Endothelial cell of umbilical vein (primary cell): Measurements from ENCODE around the gene OPN1SW. TPM values are rescaled to one million over a fixed set of nuclear protein-coding genes. Genes with fewer than 3 reads are reported as not detected.

Experiments
- BruUV-seq: library from RNA; stranded (reverse); fragments of 400-500 nt; replicated peaks from 2 replicates; lab custom pipeline; 2021; lab: Mats Ljungman, UMichigan
- CTCF ChIA-PET: fragments of 300-600, 350-600 bp; sonication (Branson Sonifier 250); formaldehyde crosslinking; loops from one replicate; lab custom pipeline; 2021; ENCODE audit warnings: antibody characterized with exemption, inconsistent platforms; lab: Charles Lee
- POLR2A ChIA-PET: fragments of 300-600, 350-600 bp; sonication (Branson Sonifier 250); formaldehyde crosslinking; loops from one replicate; lab custom pipeline; 2021; ENCODE audit warnings: antibody characterized with exemption, inconsistent platforms; lab: Charles Lee
- DNase-seq: peaks from one replicate; pipeline ENCODE4 v3.0.0-alpha.2; 2011; ENCODE audit warnings: low read depth, low spot score
- FAIRE-seq: peaks from 2 replicates; lab custom pipeline; 2011; peaks lifted over from hg19 to GRCh38; lab: Jason Lieb, UNC
- H2AFZ ChIP-seq: 2 replicates; pipeline ENCODE4 v1.6.0; 2012; ENCODE audit warnings: low read depth, low read length, control low read depth, inconsistent platforms
- H3K27ac ChIP-seq: 2 replicates; pipeline ENCODE4 v1.5.1; 2011; ENCODE audit warnings: low read depth, mild to moderate bottlenecking, control low read depth, low read length, moderate library complexity; ENCODE audit not compliant: insufficient read depth
- H3K27me3 ChIP-seq, 2 experiments: 2 replicates each; pipeline versions ENCODE4 v1.6.0 to v1.6.1; 2011; ENCODE audit warnings: low read length in 2 of 2, mixed read lengths in 1 of 2; ENCODE audit not compliant: control insufficient read depth in 2 of 2, insufficient read depth in 2 of 2
- H3K36me3 ChIP-seq, 2 experiments: 2 replicates in 1 of 2; 3 replicates in 1 of 2; pipeline ENCODE4 v1.5.1; 2011; ENCODE audit warnings: low read length in 2 of 2, mild to moderate bottlenecking in 1 of 2, moderate library complexity in 1 of 2; ENCODE audit not compliant: control insufficient read depth in 2 of 2, insufficient read depth in 2 of 2; ENCODE audit errors: extremely low read depth in 1 of 2
- H3K4me1 ChIP-seq: 3 replicates; pipeline ENCODE4 v1.5.1; 2011; ENCODE audit warnings: mild to moderate bottlenecking, low read length; ENCODE audit not compliant: control insufficient read depth, insufficient read depth; ENCODE audit errors: extremely low read depth
- H3K4me2 ChIP-seq: 2 replicates; pipeline ENCODE4 v1.6.1; 2011; ENCODE audit warnings: low read length, control low read depth, mixed read lengths; ENCODE audit not compliant: insufficient read depth
- H3K4me3 ChIP-seq, 3 experiments: fragments of 200-600 bp in 1 of 3; sonication (generic), shearing (Covaris generic) in 1 of 3; replicated peaks in 1 of 3; 2 replicates each; pipeline ENCODE4 v1.5.1; 2011 to 2016; ENCODE audit warnings: control low read depth in 3 of 3, low read length in 3 of 3, mild to moderate bottlenecking in 2 of 3, inconsistent platforms in 1 of 3, low read depth in 1 of 3, moderate library complexity in 1 of 3; ENCODE audit not compliant: insufficient read depth in 1 of 3
- H3K79me2 ChIP-seq: 2 replicates; pipeline ENCODE4 v1.6.0; 2012; ENCODE audit warnings: low read length, inconsistent platforms; ENCODE audit not compliant: control insufficient read depth, insufficient read depth
- H3K9ac ChIP-seq: replicated peaks from 2 replicates; pipeline ENCODE3; 2011; ENCODE audit warnings: low read length, control low read depth; ENCODE audit not compliant: insufficient read depth; ENCODE audit errors: extremely low read depth
- H3K9me1 ChIP-seq: replicated peaks from 3 replicates; pipeline ENCODE4 v1.6.0; 2011; ENCODE audit warnings: mild to moderate bottlenecking, low read length; ENCODE audit not compliant: control insufficient read depth, insufficient read depth; ENCODE audit errors: extremely low read depth
- H3K9me3 ChIP-seq: replicated peaks from 2 replicates; pipeline ENCODE4 v1.5.1; 2012; ENCODE audit warnings: low read length, inconsistent platforms; ENCODE audit not compliant: control insufficient read depth, insufficient read depth
- H4K20me1 ChIP-seq: replicated peaks from 2 replicates; pipeline ENCODE3; 2011; ENCODE audit warnings: mild to moderate bottlenecking, low read length; ENCODE audit not compliant: control insufficient read depth, insufficient read depth; ENCODE audit errors: extremely low read depth
- EZH2 ChIP-seq: IDR thresholded peaks from 2 replicates; pipeline ENCODE4 v1.6.1; 2012; ENCODE audit warnings: borderline replicate concordance, low read depth, mild to moderate bottlenecking, moderate library complexity, low read length, inconsistent platforms; ENCODE audit not compliant: severe bottlenecking
- FOS ChIP-seq: IDR thresholded peaks from 2 replicates; pipeline ENCODE4 v1.6.1; 2011; ENCODE audit warnings: mild to moderate bottlenecking, low read length, moderate library complexity, borderline replicate concordance; ENCODE audit not compliant: insufficient read depth
- GATA2 ChIP-seq: IDR thresholded peaks from 2 replicates; pipeline ENCODE4 v1.7.0; 2011; ENCODE audit warnings: low read depth, mild to moderate bottlenecking, moderate library complexity, mixed read lengths, low read length; ENCODE audit not compliant: insufficient read length, insufficient read depth
- JUN ChIP-seq: IDR thresholded peaks from 2 replicates; pipeline ENCODE4 v1.6.1; 2011; ENCODE audit warnings: borderline replicate concordance, low read depth; ENCODE audit not compliant: insufficient read length, insufficient read depth
- MAX ChIP-seq: IDR thresholded peaks from 2 replicates; pipeline ENCODE4 v1.6.1; 2011; ENCODE audit not compliant: insufficient read depth, insufficient read length
- MYC ChIP-seq: IDR thresholded peaks from one replicate; pipeline ENCODE4 v1.6.1; 2011; ENCODE audit warnings: mild to moderate bottlenecking, low read depth, low read length
- POLR2A ChIP-seq: IDR thresholded peaks from 2 replicates; pipeline ENCODE4 v1.6.1; 2012; ENCODE audit warnings: low read depth, mild to moderate bottlenecking, control low read depth, low read length
- POLR2AphosphoS5 ChIP-seq: IDR thresholded peaks from 2 replicates; pipeline ENCODE4 v1.6.1; 2012; ENCODE audit warnings: low read depth, mild to moderate bottlenecking, control low read depth, low read length, moderate library complexity; ENCODE audit not compliant: insufficient read depth
- dilution Hi-C: fragments of 300-500 bp; cut with MboI; formaldehyde crosslinking; loops from one replicate; pipeline ENCODE4 v1.15.0; 2019; ENCODE audit warnings: low sequenced_read_pairs; ENCODE audit not compliant: extremely low pct_ligation_motif_present
- intact Hi-C: fragments of 100-400 bp; cut with micrococcal nuclease; formaldehyde crosslinking; loops from one replicate; pipeline ENCODE4 v1.10.0; 2022
- polyA plus RNA-seq, 4 experiments: library from polyadenylated mRNA; depleted of rRNA in 3 of 4; stranded (reverse) in 3 of 4; unstranded in 1 of 4; fragments of >200 nt; gene quantifications; 2 replicates each; pipeline versions ENCODE4 v1.2.1 to v1.2.3, GENCODE V29; 2011 to 2012; ENCODE audit warnings: missing spikeins in 1 of 4
- total RNA-seq: library from RNA; stranded (reverse); gene quantifications from 2 replicates; pipeline ENCODE4 v1.2.3, GENCODE V29; 2021
- TF ChIP-seq, protein P1 (sequence below), 2 donors: IDR thresholded peaks; 1 replicate in 1 of 2; 2 replicates in 1 of 2; pipeline ENCODE4 v1.5.1; 2011; ENCODE audit warnings: low read length in 2 of 2, mild to moderate bottlenecking in 2 of 2, moderate library complexity in 2 of 2, control low read depth in 1 of 2, inconsistent platforms in 1 of 2, low read depth in 1 of 2; ENCODE audit not compliant: insufficient read depth in 1 of 2; ENCODE audit errors: extremely low read depth in 1 of 2

OPN1SW gene
- total and polyA plus RNA-seq, 2 donors (not counting 3 experiments of a cell fraction or from before 2014, with no cell fraction given), result not detected

DNA sequence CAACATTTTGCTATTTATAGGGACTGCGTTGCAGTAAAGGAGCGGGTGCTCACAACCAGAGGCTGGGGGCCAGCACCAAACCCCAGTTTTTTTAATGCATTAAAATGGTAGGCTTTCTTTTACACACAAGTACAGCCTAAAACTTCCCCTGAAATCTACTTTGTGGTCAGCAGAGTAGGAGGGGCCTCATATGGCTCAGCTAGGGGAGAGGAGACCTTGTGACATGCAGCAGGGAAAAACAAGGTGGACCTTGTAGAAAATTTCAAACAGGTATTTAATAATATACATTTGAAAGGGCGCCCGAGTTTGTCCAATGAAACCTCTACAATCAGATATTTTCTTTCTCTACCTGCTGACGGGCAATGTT lies 17.6 kb upstream of the OPN1SW start:
- dilution Hi-C loops, result no loop called here
- H3K4me3 ChIP-seq, result no peak overlapping the region
- intact Hi-C loops, result no loop called here
- DNase-seq (no peak), FAIRE-seq (no peak)
- H3K4me1 ChIP-seq, result peaks cover 4% of the 10 kb centered on the region
- no peaks in the 10 kb centered on the region for H3K9me1 ChIP-seq
- no peaks in the 10 kb centered on the region for H3K9me3 ChIP-seq
- CTCF ChIA-PET, result interaction anchor here (1.9 kb wide), 1 partner anchor 40 kb away, joined by 4 read pairs; no protein-coding TSS in a partner anchor
- H3K27ac ChIP-seq, result no peak overlapping the region
- no peaks in the 10 kb centered on the region for H4K20me1 ChIP-seq
- peaks cover 16 to 24% of the 10 kb centered on the region in 2 experiments for H3K27me3 ChIP-seq
- TF ChIP-seq, protein P1, sequence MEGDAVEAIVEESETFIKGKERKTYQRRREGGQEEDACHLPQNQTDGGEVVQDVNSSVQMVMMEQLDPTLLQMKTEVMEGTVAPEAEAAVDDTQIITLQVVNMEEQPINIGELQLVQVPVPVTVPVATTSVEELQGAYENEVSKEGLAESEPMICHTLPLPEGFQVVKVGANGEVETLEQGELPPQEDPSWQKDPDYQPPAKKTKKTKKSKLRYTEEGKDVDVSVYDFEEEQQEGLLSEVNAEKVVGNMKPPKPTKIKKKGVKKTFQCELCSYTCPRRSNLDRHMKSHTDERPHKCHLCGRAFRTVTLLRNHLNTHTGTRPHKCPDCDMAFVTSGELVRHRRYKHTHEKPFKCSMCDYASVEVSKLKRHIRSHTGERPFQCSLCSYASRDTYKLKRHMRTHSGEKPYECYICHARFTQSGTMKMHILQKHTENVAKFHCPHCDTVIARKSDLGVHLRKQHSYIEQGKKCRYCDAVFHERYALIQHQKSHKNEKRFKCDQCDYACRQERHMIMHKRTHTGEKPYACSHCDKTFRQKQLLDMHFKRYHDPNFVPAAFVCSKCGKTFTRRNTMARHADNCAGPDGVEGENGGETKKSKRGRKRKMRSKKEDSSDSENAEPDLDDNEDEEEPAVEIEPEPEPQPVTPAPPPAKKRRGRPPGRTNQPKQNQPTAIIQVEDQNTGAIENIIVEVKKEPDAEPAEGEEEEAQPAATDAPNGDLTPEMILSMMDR (IDR thresholded peaks at IDR 0.05; ENCODE audit: extremely low read depth in 1 of 2, insufficient read depth in 1 of 2, low read depth in 1 of 2, low read length in 2 of 2), result no peak
- TF ChIP-seq JUN (no peak), FOS (no peak), GATA2 (no peak), MAX (no peak), POLR2AphosphoS5 (no peak), POLR2A (no peak), EZH2 (no peak), MYC (no peak)
- no peaks in the 10 kb centered on the region for H3K36me3 ChIP-seq
- no peaks in the 10 kb centered on the region for H3K79me2 ChIP-seq
- no TSS peak for BruUV-seq
- no peak overlapping the region for H3K9ac ChIP-seq
- H3K4me2 ChIP-seq, result no peak overlapping the region
- POLR2A ChIA-PET, result no interaction called here
- H2AFZ ChIP-seq, result no peak overlapping the region
